CD4-positive, CD25-positive, alpha-beta regulatory T cell (primary cell): ENCODE data around the gene RGS7. TPM values are rescaled to one million over a fixed set of nuclear protein-coding genes. Genes with fewer than 3 reads are reported as not detected.
A peak's percentile ranks its signal among the peaks of the same experiment; 100 is the strongest.

Experiments used
- ATAC-seq, 2 donors: fragments of 150-1000 bp; cut with Tn5 transposase; one replicate each; pipeline ENCODE4 v1.10.0; 2021; ENCODE audit warnings: low read depth in 2 of 2, moderate number of reproducible peaks in 2 of 2, moderate library complexity in 1 of 2
- DNase-seq, 3 donors: peaks; one replicate each; pipeline versions ENCODE4 v3.0.0 to v3.0.0-alpha.2; 2012 to 2022; ENCODE audit warnings: mixed read lengths in 1 of 3
- H3K27ac ChIP-seq: one replicate; pipeline ENCODE4 v1.7.0; 2013; ENCODE audit warnings: mild to moderate bottlenecking, low read length; ENCODE audit not compliant: insufficient read depth, poor library complexity, severe bottlenecking
- H3K27me3 ChIP-seq: one replicate; pipeline ENCODE4 v1.7.0; 2013; ENCODE audit warnings: low read length; ENCODE audit not compliant: control insufficient read depth, insufficient read depth
- H3K36me3 ChIP-seq: one replicate; pipeline ENCODE4 v1.7.0; 2013; ENCODE audit warnings: mild to moderate bottlenecking, low read length, moderate library complexity; ENCODE audit not compliant: control insufficient read depth, insufficient read depth
- H3K4me1 ChIP-seq: 2 replicates; pipeline ENCODE4 v1.7.0; 2013; ENCODE audit warnings: mild to moderate bottlenecking, low read length; ENCODE audit not compliant: insufficient read depth, control insufficient read depth, poor library complexity, severe bottlenecking
- H3K4me3 ChIP-seq: one replicate; pipeline ENCODE4 v1.7.0; 2013; ENCODE audit warnings: low read depth, mild to moderate bottlenecking, low read length, moderate library complexity
- H3K9me3 ChIP-seq, 2 experiments: 1 replicate in 1 of 2; 2 replicates in 1 of 2; pipeline ENCODE4 v1.7.0; 2013; ENCODE audit warnings: low read length in 2 of 2, mild to moderate bottlenecking in 1 of 2, moderate library complexity in 1 of 2; ENCODE audit not compliant: control insufficient read depth in 2 of 2
- H3K27ac Mint-ChIP-seq, 3 donors: one replicate each; pipeline ENCODE4 v1.8.0; 2020 to 2022; ENCODE audit warnings: mild to moderate bottlenecking in 3 of 3, mixed read lengths in 3 of 3, moderate library complexity in 2 of 3
- H3K27me3 Mint-ChIP-seq: one replicate; pipeline ENCODE4 v1.8.0; 2022; ENCODE audit warnings: mild to moderate bottlenecking, mixed read lengths
- H3K36me3 Mint-ChIP-seq: one replicate; pipeline ENCODE4 v1.8.0; 2020; ENCODE audit warnings: mixed read lengths
- H3K4me1 Mint-ChIP-seq, 4 donors: one replicate each; pipeline ENCODE4 v1.8.0; 2020 to 2022; ENCODE audit warnings: mixed read lengths in 4 of 4, mild to moderate bottlenecking in 1 of 4
- H3K4me3 Mint-ChIP-seq, 4 donors: one replicate each; pipeline ENCODE4 v1.8.0; 2020 to 2022; ENCODE audit warnings: mild to moderate bottlenecking in 4 of 4, mixed read lengths in 4 of 4, moderate library complexity in 3 of 4
- H3K9me3 Mint-ChIP-seq, 7 donors: one replicate each; pipeline ENCODE4 v1.8.0; 2020 to 2022; ENCODE audit warnings: mixed read lengths in 7 of 7, mild to moderate bottlenecking in 3 of 7, moderate library complexity in 2 of 7
- polyA plus RNA-seq, 4 donors: library from polyadenylated mRNA; unstranded; fragments of 300-500 nt; fragmentation: Illumina TruSeq; gene quantifications; one replicate each; pipeline ENCODE4 v1.2.3, GENCODE V29; 2021
- total RNA-seq: library from RNA; stranded (reverse); gene quantifications from one replicate; pipeline ENCODE4 v1.2.3, GENCODE V29; 2022

Gene RGS7
- total and polyA plus RNA-seq, 5 donors from 2014 or later = not detected

- Mint-ChIP-seq H3K27ac (no peak overlapping the region), H3K9me3 (peaks cover 0 to 6% (median 0%) of the 10 kb centered on the region in 7 donors), H3K4me1 (no peaks in the 10 kb centered on the region), H3K27me3 (peaks cover 4% of the 10 kb centered on the region), H3K36me3 (no peaks in the 10 kb centered on the region), H3K4me3 (no peak overlapping the region)
- no peaks in the 10 kb centered on the region for H3K27me3 ChIP-seq
- no peaks in the 10 kb centered on the region for H3K9me3 ChIP-seq
- H3K4me3 ChIP-seq = no peak overlapping the region
- no peak for DNase-seq
- H3K4me1 ChIP-seq = no peaks in the 10 kb centered on the region
- H3K36me3 ChIP-seq = no peaks in the 10 kb centered on the region
- no peak overlapping the region for H3K27ac ChIP-seq
- no peak for ATAC-seq
Measured at GRCh38 chr1:240734001-240734400, 623.0 kb downstream of the RGS7 start.

- Mint-ChIP-seq H3K9me3 (peaks cover 0 to 4% (median 0%) of the 10 kb centered on the region in 7 donors), H3K27me3 (peaks cover 4% of the 10 kb centered on the region), H3K4me1 (no peaks in the 10 kb centered on the region), H3K36me3 (no peaks in the 10 kb centered on the region), H3K4me3 (no peak overlapping the region), H3K27ac (no peak overlapping the region)
- no peak overlapping the region for H3K27ac ChIP-seq
- ATAC-seq (no peak), DNase-seq (peak in 1 of 3 donors; percentile 6)
- no peaks in the 10 kb centered on the region for H3K9me3 ChIP-seq
- H3K4me1 ChIP-seq = no peaks in the 10 kb centered on the region
- no peak overlapping the region for H3K4me3 ChIP-seq
- no peaks in the 10 kb centered on the region for H3K27me3 ChIP-seq
- no peaks in the 10 kb centered on the region for H3K36me3 ChIP-seq
Measured at GRCh38 chr1:240732390-240732789, 624.6 kb downstream of the RGS7 start.

Other genes starting within 250 kb of the RGS7 start
- 19.9 TPM for gene FH, start 162.6 kb upstream of the RGS7 start, total RNA-seq
- 10 to 100 TPM; 37.1 to 46.2 (median 38.6) TPM for gene FH, start 162.6 kb upstream of the RGS7 start, polyA plus RNA-seq
- gene KMO, start 175.2 kb upstream of the RGS7 start, total RNA-seq = not detected
- gene KMO, start 175.2 kb upstream of the RGS7 start, polyA plus RNA-seq = 1 to 10 TPM in 1 of 4 donors, under 1 TPM in 1, not detected in 2; 0.03 to 2.2 TPM